Measurements from ENCODE around the gene SMR3A. TPM values are rescaled to one million over a fixed set of nuclear protein-coding genes. Genes with fewer than 3 reads are reported as not detected.

SMR3A gene
- total and polyA plus RNA-seq, 4 donors = not detected

DNA sequence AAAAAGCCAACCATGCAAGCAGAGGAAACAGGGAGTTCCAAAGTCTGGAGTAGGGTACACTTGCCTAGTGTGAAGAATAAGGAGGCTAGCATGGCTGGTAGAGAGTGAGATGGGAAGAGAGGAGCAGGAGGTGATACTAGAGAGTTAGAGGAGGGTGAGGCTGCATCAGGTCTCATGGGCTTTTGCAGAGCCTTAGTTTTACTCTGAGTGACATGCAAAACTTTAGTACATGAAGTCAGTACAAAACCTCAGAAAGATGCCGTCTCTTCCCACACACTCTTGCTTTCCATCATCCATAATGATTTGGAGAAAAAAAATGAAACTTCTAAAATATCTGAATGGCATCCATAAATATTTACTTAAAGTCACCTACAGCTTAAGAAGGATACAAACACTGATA is 42.2 kb downstream of the SMR3A start:
- ATAC-seq (ENCODE audit: insufficient read depth, low FRiP score) (no peak), DNase-seq (no peak)
- Histone ChIP-seq H3K27me3 (ENCODE audit: control insufficient read depth in 3 of 3, insufficient read depth in 3 of 3, low read length in 2 of 3) (no peaks in the 10 kb centered on the region), H3K9me3 (ENCODE audit: control insufficient read depth in 4 of 4, insufficient read depth in 3 of 4, low read length in 3 of 4) (peaks cover 0 to under 1% (median 0%) of the 10 kb centered on the region in 4 donors), H3K9ac (ENCODE audit: insufficient read depth in 1 of 2, low read length in 2 of 2) (no peak overlapping the region), H3K27ac (ENCODE audit: low read depth in 1 of 2, low read length in 1 of 2) (no peak overlapping the region), H3K36me3 (ENCODE audit: control insufficient read depth in 4 of 4, insufficient read depth in 4 of 4, low read length in 4 of 4) (no peaks in the 10 kb centered on the region), H3K4me1 (ENCODE audit: control insufficient read depth in 5 of 5, insufficient read depth in 5 of 5, low read length in 5 of 5) (no peaks in the 10 kb centered on the region), H3K4me3 (no peak overlapping the region)
- TF ChIP-seq, protein P1, sequence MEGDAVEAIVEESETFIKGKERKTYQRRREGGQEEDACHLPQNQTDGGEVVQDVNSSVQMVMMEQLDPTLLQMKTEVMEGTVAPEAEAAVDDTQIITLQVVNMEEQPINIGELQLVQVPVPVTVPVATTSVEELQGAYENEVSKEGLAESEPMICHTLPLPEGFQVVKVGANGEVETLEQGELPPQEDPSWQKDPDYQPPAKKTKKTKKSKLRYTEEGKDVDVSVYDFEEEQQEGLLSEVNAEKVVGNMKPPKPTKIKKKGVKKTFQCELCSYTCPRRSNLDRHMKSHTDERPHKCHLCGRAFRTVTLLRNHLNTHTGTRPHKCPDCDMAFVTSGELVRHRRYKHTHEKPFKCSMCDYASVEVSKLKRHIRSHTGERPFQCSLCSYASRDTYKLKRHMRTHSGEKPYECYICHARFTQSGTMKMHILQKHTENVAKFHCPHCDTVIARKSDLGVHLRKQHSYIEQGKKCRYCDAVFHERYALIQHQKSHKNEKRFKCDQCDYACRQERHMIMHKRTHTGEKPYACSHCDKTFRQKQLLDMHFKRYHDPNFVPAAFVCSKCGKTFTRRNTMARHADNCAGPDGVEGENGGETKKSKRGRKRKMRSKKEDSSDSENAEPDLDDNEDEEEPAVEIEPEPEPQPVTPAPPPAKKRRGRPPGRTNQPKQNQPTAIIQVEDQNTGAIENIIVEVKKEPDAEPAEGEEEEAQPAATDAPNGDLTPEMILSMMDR (IDR thresholded peaks at IDR 0.05; ENCODE audit: control extremely low read depth, extremely low read depth) = no peak
- 73 to 86% methylated on average over 1 of the region's 1 CpG for WGBS, 2 donors

DNA sequence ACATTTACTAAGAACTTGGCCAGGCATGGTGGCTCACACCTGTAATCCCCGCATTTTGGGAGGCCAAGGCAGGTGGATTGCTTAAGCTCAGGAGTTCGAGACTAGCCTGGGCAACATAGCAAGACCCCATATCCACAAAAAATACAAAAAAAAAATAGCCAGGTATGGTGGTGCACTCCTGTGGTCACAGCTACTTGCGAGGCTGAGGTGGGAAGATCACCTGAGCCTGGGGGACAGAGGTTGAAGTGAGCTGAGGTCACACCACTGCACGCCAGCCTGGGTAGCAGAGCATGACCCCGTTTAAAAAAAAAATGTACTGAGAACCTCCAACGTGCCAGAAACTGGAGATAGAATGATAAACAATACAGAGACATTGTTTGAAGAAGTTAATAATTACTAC is 45.2 kb downstream of the SMR3A start:
- H3K4me1 ChIP-seq (ENCODE audit: control insufficient read depth in 5 of 5, insufficient read depth in 5 of 5, low read length in 5 of 5) = no peaks in the 10 kb centered on the region
- H3K27ac ChIP-seq (ENCODE audit: low read depth in 1 of 2, low read length in 1 of 2) = no peak overlapping the region
- H3K27me3 ChIP-seq (ENCODE audit: control insufficient read depth in 3 of 3, insufficient read depth in 3 of 3, low read length in 2 of 3) = no peaks in the 10 kb centered on the region
- no peak for DNase-seq
- H3K4me3 ChIP-seq = no peak overlapping the region
- no peaks in the 10 kb centered on the region for H3K36me3 ChIP-seq (ENCODE audit: control insufficient read depth in 4 of 4, insufficient read depth in 4 of 4, low read length in 4 of 4)
- ATAC-seq (ENCODE audit: insufficient read depth, low FRiP score) = no peak
- peaks cover 0 to 4% (median 0%) of the 10 kb centered on the region in 4 donors for H3K9me3 ChIP-seq (ENCODE audit: control insufficient read depth in 4 of 4, insufficient read depth in 3 of 4, low read length in 3 of 4)
- TF ChIP-seq, protein P1 (IDR thresholded peaks at IDR 0.05; ENCODE audit: control extremely low read depth, extremely low read depth) = no peak
- no peak overlapping the region for H3K9ac ChIP-seq (ENCODE audit: insufficient read depth in 1 of 2, low read length in 2 of 2)
- 74 to 76% methylated on average over 6 of the region's 6 CpGs for WGBS, 2 donors

Other genes starting within 250 kb of the SMR3A start
- not detected for gene PRR27, start 206.5 kb upstream of the SMR3A start, total RNA-seq
- not detected for gene PRR27, start 206.5 kb upstream of the SMR3A start, polyA plus RNA-seq
- 1 to 10 TPM; 2.4 to 8.8 TPM for gene ODAM, start 165.0 kb upstream of the SMR3A start, total RNA-seq
- gene ODAM, start 165.0 kb upstream of the SMR3A start, polyA plus RNA-seq = 1 to 10 TPM; 1.6 to 3.2 TPM
- 1 to 10 TPM in 1 of 2 donors, not detected in 1; 6.0 TPM for gene FDCSP, start 134.6 kb upstream of the SMR3A start, total RNA-seq
- gene FDCSP, start 134.6 kb upstream of the SMR3A start, polyA plus RNA-seq = under 1 TPM in 1 of 2 donors, not detected in 1; 0.87 TPM
- not detected for gene CSN3, start 118.2 kb upstream of the SMR3A start, total RNA-seq
- gene CSN3, start 118.2 kb upstream of the SMR3A start, polyA plus RNA-seq = not detected
- gene CABS1, start 25.8 kb upstream of the SMR3A start, total RNA-seq = not detected
- not detected for gene CABS1, start 25.8 kb upstream of the SMR3A start, polyA plus RNA-seq
- not detected for gene SMR3B, start 22.4 kb downstream of the SMR3A start, total RNA-seq
- not detected for gene SMR3B, start 22.4 kb downstream of the SMR3A start, polyA plus RNA-seq
- gene OPRPN, start 37.2 kb downstream of the SMR3A start, total RNA-seq = not detected
- gene OPRPN, start 37.2 kb downstream of the SMR3A start, polyA plus RNA-seq = not detected
- gene MUC7, start 111.4 kb downstream of the SMR3A start, total RNA-seq = not detected
- gene MUC7, start 111.4 kb downstream of the SMR3A start, polyA plus RNA-seq = not detected
- under 1 TPM in 1 of 2 donors, not detected in 1; 0.51 TPM for gene AMTN, start 157.8 kb downstream of the SMR3A start, total RNA-seq
- not detected for gene AMTN, start 157.8 kb downstream of the SMR3A start, polyA plus RNA-seq
- gene AMBN, start 231.5 kb downstream of the SMR3A start, total RNA-seq = not detected
- not detected for gene AMBN, start 231.5 kb downstream of the SMR3A start, polyA plus RNA-seq